Gastroesophageal sphincter (tissue), 4 donors: ENCODE measurements around the gene HSD17B14. TPM values are rescaled to one million over a fixed set of nuclear protein-coding genes. Genes with fewer than 3 reads are reported as not detected.

ENCODE experiments used
- ATAC-seq: fragments of 150-250 bp; one replicate; pipeline ENCODE4 v1.9.1; 2016; ENCODE audit warnings: mild to moderate bottlenecking, moderate library complexity
- H3K27ac ChIP-seq, 4 donors: fragments of 200-600 bp; sonication (generic) in 3 of 4; 1 replicate in 3 of 4; 2 replicates in 1 of 4; pipeline ENCODE4 v1.5.1; 2016 to 2019
- H3K27me3 ChIP-seq: fragments of 200-600 bp; sonication (generic); one replicate; pipeline ENCODE4 v1.5.1; 2019
- H3K36me3 ChIP-seq, 2 donors: fragments of 200-600 bp; sonication (generic); one replicate each; pipeline ENCODE4 v1.5.1; 2019; ENCODE audit warnings: control low read depth in 1 of 2
- H3K4me1 ChIP-seq, 3 donors: fragments of 200-600 bp; sonication (generic); 1 replicate in 2 of 3; 2 replicates in 1 of 3; pipeline ENCODE4 v1.5.1; 2016 to 2019; ENCODE audit warnings: control low read depth in 2 of 3
- H3K4me3 ChIP-seq, 2 donors: fragments of 200-600 bp; sonication (generic); one replicate each; pipeline ENCODE4 v1.5.1; 2019; ENCODE audit warnings: mild to moderate bottlenecking in 1 of 2, moderate library complexity in 1 of 2
- H3K9me3 ChIP-seq, 3 donors: fragments of 200-600 bp; sonication (generic); one replicate each; pipeline ENCODE4 v1.5.1; 2017 to 2019; ENCODE audit warnings: control low read depth in 2 of 3
- EP300 ChIP-seq: sonication (generic); formaldehyde crosslinking; IDR thresholded peaks from one replicate; pipeline ENCODE4 v1.6.1; 2017; ENCODE audit warnings: antibody characterized with exemption, mild to moderate bottlenecking
- POLR2A ChIP-seq, 2 donors: fragments of 450-650 bp; IDR thresholded peaks; one replicate each; pipeline ENCODE4 v1.6.1; 2017; ENCODE audit warnings: antibody characterized with exemption in 2 of 2, mild to moderate bottlenecking in 2 of 2, moderate library complexity in 1 of 2
- POLR2AphosphoS5 ChIP-seq: sonication (generic); formaldehyde crosslinking; IDR thresholded peaks from one replicate; pipeline ENCODE4 v1.6.1; 2017; ENCODE audit warnings: antibody characterized with exemption
- WGBS, 2 donors: methylation state at CpG; one replicate each; pipeline ENCODE4 v1.1.5; 2018; ENCODE audit warnings: low coverage in 1 of 2; 5-methylcytosine and 5-hydroxymethylcytosine counted together
- total RNA-seq, 4 donors: library from RNA; depleted of rRNA; stranded (reverse); fragments of >200 nt; gene quantifications; one replicate each; pipeline ENCODE4 v1.1.0, GENCODE V29; 2016
- TF ChIP-seq, protein P1 (sequence below), 4 experiments: fragments of 200-600 bp in 2 of 4; fragments of 450-650 bp in 2 of 4; sonication (generic) in 1 of 4; IDR thresholded peaks; one replicate each; pipeline ENCODE4 v1.5.1; 2017 to 2019; ENCODE audit warnings: antibody characterized with exemption in 4 of 4, mild to moderate bottlenecking in 2 of 4, moderate library complexity in 2 of 4

HSD17B14 gene
- total RNA-seq, 4 donors from 2014 or later, result 5.3 to 12.5 (median 8.2) TPM

GRCh38 chr19:48822514-48822913 lies 13.8 kb downstream of the HSD17B14 start:
- H3K27ac ChIP-seq, result no peak overlapping the region
- H3K27me3 ChIP-seq, result no peaks in the 10 kb centered on the region
- no peak overlapping the region for H3K4me3 ChIP-seq
- no peak for TF ChIP-seq POLR2A (IDR thresholded peaks at IDR 0.05)
- no peak for TF ChIP-seq EP300
- TF ChIP-seq POLR2AphosphoS5, result no peak
- TF ChIP-seq, protein P1, sequence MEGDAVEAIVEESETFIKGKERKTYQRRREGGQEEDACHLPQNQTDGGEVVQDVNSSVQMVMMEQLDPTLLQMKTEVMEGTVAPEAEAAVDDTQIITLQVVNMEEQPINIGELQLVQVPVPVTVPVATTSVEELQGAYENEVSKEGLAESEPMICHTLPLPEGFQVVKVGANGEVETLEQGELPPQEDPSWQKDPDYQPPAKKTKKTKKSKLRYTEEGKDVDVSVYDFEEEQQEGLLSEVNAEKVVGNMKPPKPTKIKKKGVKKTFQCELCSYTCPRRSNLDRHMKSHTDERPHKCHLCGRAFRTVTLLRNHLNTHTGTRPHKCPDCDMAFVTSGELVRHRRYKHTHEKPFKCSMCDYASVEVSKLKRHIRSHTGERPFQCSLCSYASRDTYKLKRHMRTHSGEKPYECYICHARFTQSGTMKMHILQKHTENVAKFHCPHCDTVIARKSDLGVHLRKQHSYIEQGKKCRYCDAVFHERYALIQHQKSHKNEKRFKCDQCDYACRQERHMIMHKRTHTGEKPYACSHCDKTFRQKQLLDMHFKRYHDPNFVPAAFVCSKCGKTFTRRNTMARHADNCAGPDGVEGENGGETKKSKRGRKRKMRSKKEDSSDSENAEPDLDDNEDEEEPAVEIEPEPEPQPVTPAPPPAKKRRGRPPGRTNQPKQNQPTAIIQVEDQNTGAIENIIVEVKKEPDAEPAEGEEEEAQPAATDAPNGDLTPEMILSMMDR (IDR thresholded peaks at IDR 0.05), result no peak
- 84 to 98% methylated on average over 2 of the region's 2 CpGs for WGBS, 2 donors
- H3K4me1 ChIP-seq, result peaks cover 0 to 17% (median 9%) of the 10 kb centered on the region in 3 donors
- H3K9me3 ChIP-seq, result no peaks in the 10 kb centered on the region
- no peak for ATAC-seq
- peaks cover 0 to 5% of the 10 kb centered on the region in 2 donors for H3K36me3 ChIP-seq

- no peak for TF ChIP-seq POLR2A (IDR thresholded peaks at IDR 0.05)
- no peak for TF ChIP-seq POLR2AphosphoS5
- TF ChIP-seq, protein P1 (IDR thresholded peaks at IDR 0.05), result no peak
- TF ChIP-seq EP300, result no peak
- WGBS, 2 donors, result 79 to 96% methylated on average over 5 of the region's 5 CpGs
- ATAC-seq, result no peak
- H3K27ac ChIP-seq, result no peak overlapping the region
- H3K4me1 ChIP-seq, result peaks cover 0 to 17% (median 9%) of the 10 kb centered on the region in 3 donors
- H3K36me3 ChIP-seq, result peaks cover 0 to 1% of the 10 kb centered on the region in 2 donors
- H3K9me3 ChIP-seq, result no peaks in the 10 kb centered on the region
- H3K4me3 ChIP-seq, result no peak overlapping the region
- no peaks in the 10 kb centered on the region for H3K27me3 ChIP-seq
These were observed 14.7 kb downstream of the HSD17B14 start for GRCh38 chr19:48821633-48822032.

- WGBS, 2 donors, result 45 to 47% methylated on average over 3 to 4 of the region's 4 CpGs
- peak; percentile 95 for ATAC-seq
These were observed 16.9 kb downstream of the HSD17B14 start for GRCh38 chr19:48819366-48819816.

GRCh38 chr19:48818234-48818820 lies 18.0 kb downstream of the HSD17B14 start:
- H3K4me1 ChIP-seq, result peaks cover 0 to 34% (median 9%) of the 10 kb centered on the region in 3 donors
- H3K27ac ChIP-seq, result peak overlapping the region in 3 of 4 donors; percentile 61 to 79 (median 66)
- H3K36me3 ChIP-seq, result no peaks in the 10 kb centered on the region
- no peaks in the 10 kb centered on the region for H3K9me3 ChIP-seq
- H3K27me3 ChIP-seq, result no peaks in the 10 kb centered on the region
- H3K4me3 ChIP-seq, result no peak overlapping the region
- TF ChIP-seq POLR2AphosphoS5, result no peak
- TF ChIP-seq, protein P1 (IDR thresholded peaks at IDR 0.05), result no peak
- TF ChIP-seq POLR2A (IDR thresholded peaks at IDR 0.05), result no peak
- no peak for TF ChIP-seq EP300
- no peak for ATAC-seq
- 74% methylated on average over 5 of the region's 9 CpGs; no CpG with 5 or more reads in 1 of the 2 donors for WGBS, 2 donors

More at GRCh38 chr19:48819366-48819816, 16.9 kb downstream of the HSD17B14 start:
- no peaks in the 10 kb centered on the region for H3K27me3 ChIP-seq
- H3K36me3 ChIP-seq, result no peaks in the 10 kb centered on the region
- no peaks in the 10 kb centered on the region for H3K9me3 ChIP-seq
- peaks cover 0 to 32% (median 9%) of the 10 kb centered on the region in 3 donors for H3K4me1 ChIP-seq
- H3K27ac ChIP-seq, result peak overlapping the region in 3 of 4 donors; percentile 61 to 79 (median 66)
- no peak overlapping the region for H3K4me3 ChIP-seq
- TF ChIP-seq POLR2AphosphoS5, result peak; percentile 94
- TF ChIP-seq POLR2A (IDR thresholded peaks at IDR 0.05), result no peak

- TF ChIP-seq POLR2A (IDR thresholded peaks at IDR 0.05) (no peak), EP300 (no peak), POLR2AphosphoS5 (no peak)
- TF ChIP-seq, protein P1 (IDR thresholded peaks at IDR 0.05), result no peak
- no peaks in the 10 kb centered on the region for H3K36me3 ChIP-seq
- no peaks in the 10 kb centered on the region for H3K9me3 ChIP-seq
- H3K4me3 ChIP-seq, result no peak overlapping the region
- ATAC-seq, result no peak
- 72% methylated on average over 5 of the region's 5 CpGs; no CpG with 5 or more reads in 1 of the 2 donors for WGBS, 2 donors
- no peak overlapping the region for H3K27ac ChIP-seq
- H3K27me3 ChIP-seq, result no peaks in the 10 kb centered on the region
- H3K4me1 ChIP-seq, result peaks cover 0 to 41% (median 9%) of the 10 kb centered on the region in 3 donors
These were observed 18.6 kb downstream of the HSD17B14 start for GRCh38 chr19:48817585-48818124.
